ENCODE data around the gene ISG20.

The ISG20 gene

DNA sequence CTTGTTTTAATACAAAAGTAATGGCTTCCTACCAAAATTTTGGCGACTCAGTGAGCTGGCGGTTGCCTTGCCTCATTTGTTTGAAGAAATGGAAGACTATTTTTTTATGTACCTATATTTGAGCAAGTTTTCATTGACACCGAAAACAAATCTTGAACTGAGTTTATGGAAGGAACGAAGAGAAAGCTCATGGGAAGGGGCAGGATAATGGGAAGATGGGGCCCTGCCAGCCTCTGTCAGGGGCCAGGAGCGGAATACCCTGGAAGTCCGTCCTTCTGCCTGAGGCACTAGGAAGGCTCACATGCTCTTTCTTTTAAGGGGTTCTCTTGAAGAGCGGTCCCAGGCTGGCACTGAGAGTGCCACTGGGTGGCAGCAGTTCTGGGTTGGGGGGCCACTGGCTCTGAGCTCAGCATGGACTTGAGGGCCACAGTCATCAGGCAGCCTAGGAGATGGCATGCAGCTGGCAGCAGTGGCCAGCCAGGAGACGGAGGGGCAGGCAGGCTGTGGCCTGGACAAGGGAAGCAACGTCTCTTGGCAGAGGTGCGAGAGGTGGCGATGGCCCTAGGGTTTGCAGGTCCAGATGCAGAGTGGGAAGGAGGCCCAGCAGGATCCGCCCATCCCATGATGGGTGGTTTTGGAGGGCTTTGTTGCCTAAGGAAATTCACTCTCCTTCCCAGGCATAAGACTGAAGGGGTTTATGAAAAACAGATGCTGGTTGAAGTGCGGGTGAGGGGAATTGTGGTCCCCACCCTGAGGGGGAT is 41.6 kb downstream of the ISG20 start:
- in situ Hi-C loops (cut with MboI; ENCODE audit: low sequenced_read_pairs): no loop called here

DNA sequence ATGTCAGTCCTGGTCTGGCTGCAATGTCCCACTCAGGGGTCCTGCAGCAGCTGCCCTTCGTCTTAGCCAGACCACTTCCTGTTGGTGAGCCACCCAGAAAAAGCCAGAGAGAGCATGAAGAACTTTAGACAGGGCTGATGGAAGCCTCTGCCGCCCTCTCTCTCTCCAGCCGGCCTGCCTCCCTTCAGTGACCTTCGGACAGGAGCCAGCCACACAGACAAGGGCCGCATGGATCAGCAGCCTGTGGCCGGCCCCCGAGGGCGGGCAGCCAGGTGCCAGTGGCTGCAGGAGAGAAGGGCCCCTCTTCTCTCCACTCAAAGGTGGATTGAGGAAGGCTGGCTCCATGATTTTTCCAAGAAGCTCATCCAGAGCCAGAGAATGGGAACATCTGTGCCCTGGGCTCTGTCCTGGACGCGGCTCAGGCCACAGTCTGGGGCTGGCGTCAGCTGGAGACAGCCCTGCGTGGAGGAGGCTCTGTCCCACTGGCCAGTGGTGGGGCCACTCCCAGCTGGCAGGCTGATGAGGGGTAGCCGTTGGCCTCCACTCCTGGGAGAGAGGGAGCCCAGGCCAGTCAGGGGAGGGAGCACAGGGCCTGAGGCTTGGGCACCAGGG is 42.9 kb downstream of the ISG20 start:
- in situ Hi-C loops (cut with MboI; ENCODE audit: low sequenced_read_pairs): no loop called here

DNA sequence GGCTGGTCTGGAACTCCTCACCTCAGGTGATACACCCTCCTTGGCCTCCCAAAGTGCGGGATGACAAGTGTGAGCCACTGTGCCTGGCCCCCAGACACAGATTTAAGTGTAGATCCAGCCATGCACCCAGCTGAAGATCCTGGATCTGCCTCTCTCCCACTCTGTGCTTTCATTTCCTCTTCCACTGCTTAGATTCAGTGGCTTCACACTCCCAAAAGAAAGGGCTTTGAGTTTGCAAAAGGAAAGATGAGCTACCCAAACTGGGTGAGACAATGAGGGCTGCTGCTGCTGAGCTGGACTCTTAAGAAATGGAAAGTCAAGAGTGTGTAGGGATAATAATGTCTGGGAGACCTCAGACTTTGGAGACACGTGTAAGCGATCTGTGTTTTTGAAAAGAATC is 45.5 kb downstream of the ISG20 start:
- in situ Hi-C loops (cut with MboI; ENCODE audit: low sequenced_read_pairs): no loop called here

DNA sequence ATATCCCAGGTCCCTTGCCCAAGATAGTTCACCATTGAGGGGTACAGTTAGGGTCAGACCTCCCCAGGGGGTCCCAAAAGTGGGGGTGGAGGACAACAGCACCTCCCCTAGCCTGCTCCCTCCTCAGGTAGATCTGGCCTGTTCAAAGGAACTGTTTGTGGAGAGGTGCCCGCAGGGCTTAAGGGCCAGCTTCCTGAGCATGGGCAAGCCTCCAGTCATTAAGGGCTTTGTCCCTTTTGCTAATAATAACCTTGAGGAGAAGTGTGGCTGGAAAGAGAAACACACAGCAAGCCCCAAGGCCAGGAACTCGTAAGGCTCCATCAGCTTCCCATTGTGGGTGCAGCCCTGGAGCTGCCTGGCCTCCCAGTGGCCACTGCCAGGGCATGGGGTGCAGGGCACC is 47.4 kb downstream of the ISG20 start:
- in situ Hi-C loops (cut with MboI; ENCODE audit: low sequenced_read_pairs): no loop called here

DNA sequence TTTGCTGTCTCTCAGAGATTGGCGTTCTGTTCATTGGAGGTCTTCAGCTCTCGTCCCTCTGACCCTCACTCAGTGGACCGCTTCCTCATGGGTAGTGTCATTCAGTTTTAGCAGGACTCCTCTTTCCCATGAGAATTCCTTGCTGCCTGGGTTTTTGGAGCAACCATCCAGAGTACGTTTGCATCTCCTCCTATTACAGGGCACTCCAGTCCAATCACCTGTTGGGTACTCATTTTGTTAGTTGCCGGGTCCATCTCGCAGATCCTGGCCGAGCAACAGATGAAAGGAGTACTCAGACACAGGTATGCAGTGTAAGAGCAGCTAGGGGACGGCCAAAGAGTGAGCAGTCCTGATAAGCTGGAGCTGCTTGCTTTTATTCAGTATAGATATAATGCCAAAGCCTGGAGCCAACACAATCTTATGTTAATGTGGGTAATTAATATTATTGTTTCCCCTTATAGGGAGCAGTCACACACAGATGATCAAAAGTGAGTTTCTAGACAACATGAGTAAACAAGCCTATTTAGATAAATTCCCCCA is 49.6 kb downstream of the ISG20 start:
- in situ Hi-C loops (cut with MboI; ENCODE audit: low sequenced_read_pairs): no loop called here

DNA sequence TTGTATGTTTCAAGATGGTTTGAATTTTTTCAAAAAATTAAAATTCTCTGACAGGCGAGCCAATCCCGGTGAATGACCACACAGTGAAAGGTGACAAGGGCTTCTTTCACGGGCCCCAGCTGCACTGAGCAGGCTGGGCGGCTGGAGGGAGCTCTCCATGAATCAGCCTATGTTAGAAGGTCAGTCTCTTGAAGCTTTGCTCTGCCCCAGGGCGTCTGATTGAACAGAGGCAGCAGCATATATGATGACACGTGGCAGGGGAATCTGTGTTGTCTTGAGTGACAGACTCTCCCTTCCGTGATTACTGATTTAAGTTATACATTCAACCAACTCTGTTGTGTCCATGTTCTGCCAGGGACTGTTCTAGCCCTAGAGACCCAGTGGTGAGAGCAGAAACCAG is 51.5 kb downstream of the ISG20 start:
- in situ Hi-C loops (cut with MboI; ENCODE audit: low sequenced_read_pairs): no loop called here

DNA sequence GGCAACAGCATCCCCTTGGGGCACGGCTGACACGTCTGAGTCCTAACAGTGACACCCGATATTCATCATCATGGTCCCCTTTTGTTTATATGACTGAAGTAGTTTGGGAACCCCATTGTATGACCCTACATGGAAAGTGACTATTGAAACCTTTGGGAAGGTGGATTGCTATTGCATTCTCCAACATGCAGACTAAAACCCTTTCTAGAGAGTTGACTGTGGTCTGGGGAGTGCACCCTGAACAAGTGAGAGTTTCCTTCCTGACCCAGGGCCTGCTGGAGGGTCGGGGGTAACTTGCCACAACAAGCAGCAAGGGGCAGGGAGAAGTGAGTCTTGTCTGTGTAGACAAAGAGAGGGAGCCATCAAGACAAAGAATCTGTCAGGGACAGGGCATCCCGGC is 54.4 kb downstream of the ISG20 start:
- in situ Hi-C loops (cut with MboI; ENCODE audit: low sequenced_read_pairs): no loop called here

DNA sequence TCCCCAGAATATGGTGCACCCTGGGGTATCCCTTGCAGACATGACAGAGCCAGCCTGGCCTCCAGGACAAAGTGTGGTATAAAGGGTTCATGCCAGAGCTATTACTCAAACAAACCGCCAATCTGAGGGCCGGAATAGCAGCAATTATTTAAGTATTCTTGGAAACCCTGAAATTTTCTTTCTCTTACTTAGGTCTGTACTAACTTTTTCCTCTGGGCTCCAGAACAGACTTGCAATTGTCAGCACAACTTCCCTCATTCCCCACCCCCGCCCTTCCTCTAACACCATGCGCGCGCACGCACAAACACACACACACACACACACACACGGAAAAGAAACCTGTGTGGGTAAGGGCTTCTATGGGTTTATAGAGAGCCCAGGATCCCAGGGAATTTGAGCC is 56.3 kb downstream of the ISG20 start:
- in situ Hi-C loops (cut with MboI; ENCODE audit: low sequenced_read_pairs): no loop called here

DNA sequence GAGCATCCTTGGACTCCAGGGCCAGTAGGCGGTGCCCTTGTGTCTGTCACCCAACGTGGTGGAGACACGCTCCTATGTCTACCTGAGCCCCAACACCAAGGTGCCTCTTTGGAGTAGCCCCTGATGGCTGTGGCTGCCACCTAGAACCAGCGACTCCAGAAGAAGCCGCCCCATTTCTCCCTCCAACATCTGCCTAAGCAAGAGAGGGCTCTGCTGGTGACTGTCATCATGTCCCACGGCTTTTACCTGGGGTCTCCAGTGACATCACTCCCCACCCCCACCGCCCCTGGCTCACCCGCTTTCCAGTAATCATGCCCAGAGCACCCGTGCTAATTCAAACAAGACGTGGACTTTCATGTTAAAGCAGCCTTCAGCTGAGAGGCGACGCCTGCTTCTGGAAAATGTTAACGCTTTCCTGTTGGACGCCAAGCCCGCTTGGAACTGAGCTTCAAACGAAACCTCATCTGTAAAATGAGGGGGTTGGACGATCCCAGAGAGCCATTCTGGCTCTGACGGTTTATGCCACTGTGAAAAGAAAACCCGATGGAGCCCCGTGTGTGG is 57.0 kb downstream of the ISG20 start:
- in situ Hi-C loops (cut with MboI; ENCODE audit: low sequenced_read_pairs): no loop called here

DNA sequence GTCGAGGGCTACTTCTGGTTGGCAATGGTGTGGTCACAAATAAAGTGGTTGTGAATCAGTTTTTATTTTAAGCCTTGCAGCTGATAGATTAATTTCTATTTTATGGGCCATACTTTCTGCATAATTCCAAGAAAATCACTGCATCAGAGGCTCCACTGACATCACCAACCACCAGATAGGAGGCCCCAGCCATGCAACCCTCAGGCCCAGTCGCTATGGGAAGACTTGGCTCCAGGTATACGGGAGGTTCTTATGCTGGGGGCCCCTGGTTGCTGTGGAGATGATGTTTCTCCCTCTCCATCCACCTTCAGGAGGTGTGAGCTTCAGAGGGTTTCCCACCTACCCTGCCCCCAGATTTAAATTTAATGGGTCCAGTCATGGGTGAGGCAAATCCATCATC is 57.4 kb downstream of the ISG20 start:
- in situ Hi-C loops (cut with MboI; ENCODE audit: low sequenced_read_pairs): no loop called here

DNA sequence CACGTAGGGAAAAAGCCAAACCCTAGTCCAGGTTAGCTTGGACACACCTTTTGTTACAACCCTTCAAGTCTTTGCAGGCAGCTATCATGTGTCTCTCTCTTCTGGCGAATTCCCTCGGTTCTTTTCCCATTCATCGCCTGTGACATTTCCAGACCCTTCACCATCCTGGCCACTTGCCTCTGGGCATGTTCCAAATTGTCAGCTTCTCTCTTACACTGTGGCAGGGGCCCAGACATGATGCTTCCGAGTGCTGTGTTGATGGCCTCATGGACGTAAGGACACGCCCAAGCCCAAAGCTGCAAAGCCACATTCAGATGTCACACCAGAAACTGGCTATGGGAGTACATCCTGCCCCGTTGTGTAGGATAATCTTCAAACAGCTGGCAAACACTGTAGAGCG is 58.5 kb downstream of the ISG20 start:
- in situ Hi-C loops (cut with MboI; ENCODE audit: low sequenced_read_pairs): no loop called here

DNA sequence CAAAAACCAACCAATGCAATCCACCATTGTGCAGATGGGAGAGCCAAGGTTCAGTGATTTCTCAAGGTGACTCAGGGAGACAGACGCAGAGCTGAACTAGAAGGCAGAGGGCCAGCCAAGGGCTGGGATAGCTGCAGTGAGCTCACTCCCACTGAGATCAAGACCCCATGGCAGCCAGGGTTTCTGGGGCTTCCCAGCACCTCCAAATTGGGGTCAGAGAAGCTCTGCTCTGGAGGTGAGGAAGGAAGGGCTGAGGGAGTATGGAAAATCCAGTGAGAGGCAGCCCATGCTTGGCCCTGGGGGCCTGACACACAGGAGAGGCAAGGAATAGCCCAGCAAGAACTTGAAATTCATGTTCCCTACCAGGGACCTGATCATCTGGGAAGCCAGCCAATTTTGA is 61.0 kb downstream of the ISG20 start:
- in situ Hi-C loops (cut with MboI; ENCODE audit: low sequenced_read_pairs): no loop called here

DNA sequence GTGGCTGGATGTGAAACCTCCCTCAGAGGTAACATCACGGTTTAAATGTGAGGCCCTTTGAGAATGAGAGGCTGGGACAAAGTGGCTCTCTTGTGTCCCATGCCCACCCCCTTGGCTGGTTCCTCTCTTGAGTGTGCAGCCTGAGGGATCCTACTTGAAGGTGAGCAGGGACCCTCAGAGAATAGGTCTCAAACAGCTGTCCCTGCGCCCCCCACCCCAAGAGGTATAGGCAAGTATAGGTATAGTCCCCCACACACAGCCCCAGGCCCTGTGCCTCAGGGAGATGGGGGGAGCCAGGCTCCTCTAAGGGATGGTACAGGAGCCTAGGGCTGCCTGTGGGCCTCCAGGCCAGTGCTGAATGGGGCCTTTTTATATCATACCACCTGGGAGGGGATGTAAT is 61.9 kb downstream of the ISG20 start:
- in situ Hi-C loops (cut with MboI; ENCODE audit: low sequenced_read_pairs): no loop called here

DNA sequence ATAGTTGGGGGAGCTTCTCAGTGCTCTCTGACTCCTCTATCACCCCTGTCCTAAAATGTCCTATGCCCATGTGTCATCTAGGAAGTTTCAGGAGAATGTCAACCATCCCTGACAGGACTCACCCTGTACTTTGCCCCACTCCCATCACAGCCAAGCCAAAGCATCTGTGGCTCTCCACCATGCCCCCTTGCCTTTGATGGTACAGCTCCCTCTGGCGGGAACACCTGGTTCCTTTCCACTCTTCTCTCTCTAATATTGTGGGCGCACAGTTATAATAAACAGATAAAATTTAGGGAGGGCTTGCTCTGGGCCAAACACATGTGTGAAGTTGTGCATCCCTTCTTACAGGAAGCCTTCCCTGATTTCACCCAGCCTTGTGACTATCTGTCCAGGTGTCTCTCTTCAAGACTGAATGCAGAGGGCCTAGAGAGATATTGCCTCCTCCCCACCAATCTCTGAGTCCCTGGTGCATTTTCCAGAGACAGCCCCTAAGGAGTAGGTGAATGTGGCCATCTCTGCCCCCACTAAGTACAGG is 62.8 kb downstream of the ISG20 start:
- in situ Hi-C loops (cut with MboI; ENCODE audit: low sequenced_read_pairs): no loop called here

DNA sequence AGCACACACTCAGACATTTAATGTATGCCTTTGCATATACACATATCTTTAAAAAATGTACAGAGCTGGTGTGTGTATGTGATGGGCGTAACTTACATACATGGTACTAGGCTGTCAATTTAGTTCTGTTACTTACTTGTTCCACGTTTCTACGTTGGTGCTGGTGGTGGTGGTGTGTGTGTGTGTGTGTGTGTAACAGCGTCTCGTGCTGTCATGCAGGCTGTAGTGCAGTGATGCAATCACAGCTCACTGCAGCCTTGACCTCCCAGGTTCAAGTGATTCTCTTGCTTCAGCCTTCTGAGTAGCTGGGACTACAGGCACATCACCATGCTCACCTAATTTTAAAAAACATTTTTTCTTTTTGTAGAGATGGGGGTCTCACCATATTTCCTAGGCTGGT is 64.2 kb downstream of the ISG20 start:
- in situ Hi-C loops (cut with MboI; ENCODE audit: low sequenced_read_pairs): no loop called here

DNA sequence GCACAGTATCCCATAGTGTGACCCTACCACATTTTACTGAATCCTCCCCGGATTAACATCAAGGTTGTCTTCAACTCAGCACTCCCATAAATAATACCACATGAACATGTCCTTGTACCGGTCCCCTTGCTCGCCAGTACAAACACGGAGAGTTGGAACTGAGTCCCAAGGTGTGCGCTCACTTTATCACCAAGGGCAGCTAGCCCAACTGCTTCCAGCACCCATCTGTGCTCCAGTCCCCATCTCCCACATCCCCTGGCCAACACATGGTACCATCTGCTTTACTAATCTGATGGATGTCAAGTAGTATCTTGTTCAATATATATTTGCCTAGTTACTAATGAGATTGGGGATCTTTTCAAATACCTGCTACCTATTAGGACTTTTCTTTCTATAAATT is 64.7 kb downstream of the ISG20 start:
- in situ Hi-C loops (cut with MboI; ENCODE audit: low sequenced_read_pairs): no loop called here

DNA sequence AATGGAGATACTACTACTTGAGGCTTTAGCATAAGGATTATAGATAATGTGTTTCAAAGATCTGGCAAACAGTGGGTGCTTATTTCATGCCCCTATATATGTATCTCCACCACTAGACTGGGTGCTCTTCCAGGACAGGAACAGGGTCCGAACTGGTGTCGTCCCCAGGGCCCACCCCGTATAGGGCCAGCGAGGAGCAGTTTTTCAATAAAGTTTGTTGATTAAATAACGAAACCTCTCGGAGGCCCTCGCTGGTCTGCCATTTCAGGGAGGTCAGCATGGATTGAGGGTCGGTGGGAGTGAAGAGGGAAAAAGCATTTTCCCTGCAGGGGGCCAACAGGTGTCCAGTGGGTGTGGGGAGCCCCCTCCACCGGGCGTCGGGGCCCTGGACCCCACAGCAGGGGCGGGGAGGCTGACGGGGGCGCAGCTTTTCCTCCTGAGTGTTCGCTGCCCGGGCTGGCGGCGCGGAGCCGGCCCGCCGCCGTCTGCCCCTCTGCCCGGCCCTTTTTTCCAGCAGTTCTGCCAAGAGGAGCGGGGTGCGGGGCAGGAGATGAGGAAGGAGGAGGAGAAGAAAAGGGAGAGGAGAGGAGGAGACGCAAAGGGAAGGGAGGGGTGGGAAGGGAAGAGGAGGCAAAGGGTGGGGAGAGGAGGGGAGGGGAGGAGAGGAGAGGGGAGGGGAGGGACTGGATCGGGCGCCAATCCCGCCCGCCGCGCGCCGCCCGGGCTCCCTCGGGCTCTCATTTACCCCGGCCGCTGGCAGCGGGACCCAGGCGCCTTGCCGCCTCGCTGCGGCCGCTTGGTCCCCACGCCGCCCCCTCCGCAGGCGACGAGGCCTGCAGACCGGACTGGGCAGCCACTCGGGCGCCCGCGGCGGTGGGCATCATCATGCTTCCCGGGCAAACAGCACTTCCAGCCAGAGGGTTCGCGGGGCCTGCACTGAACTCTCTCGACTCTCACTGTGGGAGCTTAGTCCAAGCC is 66.3 kb downstream of the ISG20 start:
- in situ Hi-C loops (cut with MboI; ENCODE audit: low sequenced_read_pairs): no loop called here

DNA sequence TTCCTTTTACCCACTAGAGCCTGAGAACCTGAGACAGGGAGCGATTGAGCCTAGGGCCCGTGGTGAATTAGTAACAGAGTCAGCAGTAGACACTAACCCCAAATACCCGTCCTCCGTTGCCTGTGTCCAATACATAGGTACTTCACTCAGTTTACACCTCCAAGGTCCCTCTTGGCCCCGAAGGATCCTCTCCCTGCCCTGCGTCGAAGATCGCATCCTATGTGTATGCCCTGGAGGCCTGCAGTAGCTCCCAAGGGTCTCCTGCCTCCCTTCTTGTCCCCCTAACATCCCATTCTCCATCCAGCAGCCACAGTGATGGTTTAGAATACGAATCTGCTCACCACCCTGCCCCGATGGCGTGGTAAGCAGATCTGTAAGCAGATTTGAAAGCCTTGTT is 67.0 kb downstream of the ISG20 start:
- in situ Hi-C loops (cut with MboI; ENCODE audit: low sequenced_read_pairs): no loop called here
